Panc1 (cell line): ENCODE measurements around the gene TRIM33.
"Not testable (repeated sequence)": the region's sequence is repeated elsewhere in the genome, so short reads cannot be mapped to it uniquely, and the experiment has no call there.

Source experiments
- POLR2AphosphoS5 ChIP-seq: IDR thresholded peaks from 2 replicates; pipeline ENCODE4 v1.6.1; 2012; ENCODE audit warnings: mild to moderate bottlenecking, low read depth, low read length, moderate library complexity
- SIN3A ChIP-seq: IDR thresholded peaks from 2 replicates; pipeline ENCODE4 v1.6.1; 2012; ENCODE audit warnings: low read depth, mild to moderate bottlenecking, low read length, moderate library complexity, borderline replicate concordance; ENCODE audit not compliant: insufficient read depth
- TF ChIP-seq, protein P1 (sequence below): fragments of 450-650 bp; IDR thresholded peaks from 2 replicates; pipeline ENCODE4 v1.5.1; 2017; ENCODE audit warnings: mild to moderate bottlenecking
- TF ChIP-seq, protein P2 (sequence below), 2 experiments: IDR thresholded peaks; 2 replicates each; pipeline ENCODE4 v1.6.1; 2011 to 2012; ENCODE audit warnings: low read depth in 2 of 2, control low read depth in 1 of 2, low read length in 1 of 2, mild to moderate bottlenecking in 1 of 2, moderate library complexity in 1 of 2; ENCODE audit not compliant: insufficient read depth in 1 of 2

DNA sequence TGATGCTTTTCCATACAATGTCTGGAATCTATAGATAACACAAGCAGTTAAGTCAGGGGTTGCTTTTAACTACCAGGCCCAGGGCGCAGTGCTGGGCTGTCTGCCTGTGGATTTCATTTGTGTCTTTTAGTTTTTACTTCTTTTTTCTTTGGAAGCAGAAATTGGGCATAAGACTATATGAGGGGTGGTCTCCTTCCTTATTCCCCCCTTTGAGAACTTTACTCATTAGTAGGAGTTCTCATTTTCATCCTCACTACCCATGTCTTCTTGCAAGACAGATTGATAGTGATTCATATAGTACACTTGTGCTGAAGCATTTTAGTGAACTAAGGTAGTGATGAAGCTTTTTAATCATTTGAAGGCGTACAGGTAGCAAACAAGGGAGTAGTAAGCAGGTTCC lies 147.8 kb downstream of the TRIM33 start:
- TF ChIP-seq, protein P1, sequence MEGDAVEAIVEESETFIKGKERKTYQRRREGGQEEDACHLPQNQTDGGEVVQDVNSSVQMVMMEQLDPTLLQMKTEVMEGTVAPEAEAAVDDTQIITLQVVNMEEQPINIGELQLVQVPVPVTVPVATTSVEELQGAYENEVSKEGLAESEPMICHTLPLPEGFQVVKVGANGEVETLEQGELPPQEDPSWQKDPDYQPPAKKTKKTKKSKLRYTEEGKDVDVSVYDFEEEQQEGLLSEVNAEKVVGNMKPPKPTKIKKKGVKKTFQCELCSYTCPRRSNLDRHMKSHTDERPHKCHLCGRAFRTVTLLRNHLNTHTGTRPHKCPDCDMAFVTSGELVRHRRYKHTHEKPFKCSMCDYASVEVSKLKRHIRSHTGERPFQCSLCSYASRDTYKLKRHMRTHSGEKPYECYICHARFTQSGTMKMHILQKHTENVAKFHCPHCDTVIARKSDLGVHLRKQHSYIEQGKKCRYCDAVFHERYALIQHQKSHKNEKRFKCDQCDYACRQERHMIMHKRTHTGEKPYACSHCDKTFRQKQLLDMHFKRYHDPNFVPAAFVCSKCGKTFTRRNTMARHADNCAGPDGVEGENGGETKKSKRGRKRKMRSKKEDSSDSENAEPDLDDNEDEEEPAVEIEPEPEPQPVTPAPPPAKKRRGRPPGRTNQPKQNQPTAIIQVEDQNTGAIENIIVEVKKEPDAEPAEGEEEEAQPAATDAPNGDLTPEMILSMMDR, result not testable (repeated sequence)
- TF ChIP-seq SIN3A, POLR2AphosphoS5: not testable (repeated sequence)
- TF ChIP-seq, protein P2, sequence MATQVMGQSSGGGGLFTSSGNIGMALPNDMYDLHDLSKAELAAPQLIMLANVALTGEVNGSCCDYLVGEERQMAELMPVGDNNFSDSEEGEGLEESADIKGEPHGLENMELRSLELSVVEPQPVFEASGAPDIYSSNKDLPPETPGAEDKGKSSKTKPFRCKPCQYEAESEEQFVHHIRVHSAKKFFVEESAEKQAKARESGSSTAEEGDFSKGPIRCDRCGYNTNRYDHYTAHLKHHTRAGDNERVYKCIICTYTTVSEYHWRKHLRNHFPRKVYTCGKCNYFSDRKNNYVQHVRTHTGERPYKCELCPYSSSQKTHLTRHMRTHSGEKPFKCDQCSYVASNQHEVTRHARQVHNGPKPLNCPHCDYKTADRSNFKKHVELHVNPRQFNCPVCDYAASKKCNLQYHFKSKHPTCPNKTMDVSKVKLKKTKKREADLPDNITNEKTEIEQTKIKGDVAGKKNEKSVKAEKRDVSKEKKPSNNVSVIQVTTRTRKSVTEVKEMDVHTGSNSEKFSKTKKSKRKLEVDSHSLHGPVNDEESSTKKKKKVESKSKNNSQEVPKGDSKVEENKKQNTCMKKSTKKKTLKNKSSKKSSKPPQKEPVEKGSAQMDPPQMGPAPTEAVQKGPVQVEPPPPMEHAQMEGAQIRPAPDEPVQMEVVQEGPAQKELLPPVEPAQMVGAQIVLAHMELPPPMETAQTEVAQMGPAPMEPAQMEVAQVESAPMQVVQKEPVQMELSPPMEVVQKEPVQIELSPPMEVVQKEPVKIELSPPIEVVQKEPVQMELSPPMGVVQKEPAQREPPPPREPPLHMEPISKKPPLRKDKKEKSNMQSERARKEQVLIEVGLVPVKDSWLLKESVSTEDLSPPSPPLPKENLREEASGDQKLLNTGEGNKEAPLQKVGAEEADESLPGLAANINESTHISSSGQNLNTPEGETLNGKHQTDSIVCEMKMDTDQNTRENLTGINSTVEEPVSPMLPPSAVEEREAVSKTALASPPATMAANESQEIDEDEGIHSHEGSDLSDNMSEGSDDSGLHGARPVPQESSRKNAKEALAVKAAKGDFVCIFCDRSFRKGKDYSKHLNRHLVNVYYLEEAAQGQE (IDR thresholded peaks at IDR 0.05; ENCODE audit: insufficient read depth in 1 of 2, low read depth in 2 of 2, low read length in 1 of 2), result not testable (repeated sequence)
